ENCODE data around the gene CGB1.
A peak's percentile ranks its signal among the peaks of the same experiment; 100 is the strongest.
"Not testable (repeated sequence)": the region's sequence is repeated elsewhere in the genome, so short reads cannot be mapped to it uniquely, and the experiment has no call there.

The CGB1 gene

GRCh38 chr19:49025088-49025487 lies 11.6 kb downstream of the CGB1 start:
- ATAC-seq, result not testable (repeated sequence)
- TF ChIP-seq ZFP3 (CRISPR knock-in tag; IDR thresholded peaks at IDR 0.05), result peak; percentile 95

- ATAC-seq, result not testable (repeated sequence)
These were observed 12.5 kb downstream of the CGB1 start, which contains the start of gene CGB3 for GRCh38 chr19:49024233-49024632. TSS of gene CGB3 (minus strand) at chr19:49024333. CDS start at chr19:49023971, 362 bp downstream.

DNA sequence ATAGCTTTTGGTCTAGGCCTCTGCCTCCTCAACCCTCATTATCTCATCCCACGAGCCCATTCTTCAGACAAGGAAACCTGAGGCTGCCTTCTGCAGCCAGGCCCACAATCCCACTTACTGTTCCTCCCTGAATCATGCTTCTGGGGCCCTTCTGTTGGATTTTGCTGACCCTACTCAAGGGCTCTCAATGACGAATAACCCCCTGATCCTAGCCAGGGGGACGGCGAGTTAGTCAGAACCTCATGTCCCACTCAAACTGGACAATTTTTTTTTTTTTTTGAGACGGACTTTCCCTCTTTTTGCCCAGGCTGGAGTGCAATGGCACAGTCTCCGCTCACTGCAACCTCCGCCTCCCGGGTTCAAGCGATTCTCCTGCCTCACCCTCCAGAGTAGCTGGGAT lies 14.6 kb downstream of the CGB1 start:
- ATAC-seq, result no peak
- TF ChIP-seq ZNF565 (CRISPR knock-in tag; conservative IDR thresholded peaks at IDR 0.05; ENCODE audit: low read depth) (no peak), GLIS3 (CRISPR knock-in tag; IDR thresholded peaks at IDR 0.05) (no peak), TCF4 (CRISPR knock-in tag; IDR thresholded peaks at IDR 0.05; ENCODE audit: borderline replicate concordance) (no peak)
- TF ChIP-seq, protein P1, sequence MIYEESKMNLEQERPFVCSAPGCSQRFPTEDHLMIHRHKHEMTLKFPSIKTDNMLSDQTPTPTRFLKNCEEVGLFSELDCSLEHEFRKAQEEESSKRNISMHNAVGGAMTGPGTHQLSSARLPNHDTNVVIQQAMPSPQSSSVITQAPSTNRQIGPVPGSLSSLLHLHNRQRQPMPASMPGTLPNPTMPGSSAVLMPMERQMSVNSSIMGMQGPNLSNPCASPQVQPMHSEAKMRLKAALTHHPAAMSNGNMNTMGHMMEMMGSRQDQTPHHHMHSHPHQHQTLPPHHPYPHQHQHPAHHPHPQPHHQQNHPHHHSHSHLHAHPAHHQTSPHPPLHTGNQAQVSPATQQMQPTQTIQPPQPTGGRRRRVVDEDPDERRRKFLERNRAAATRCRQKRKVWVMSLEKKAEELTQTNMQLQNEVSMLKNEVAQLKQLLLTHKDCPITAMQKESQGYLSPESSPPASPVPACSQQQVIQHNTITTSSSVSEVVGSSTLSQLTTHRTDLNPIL (CRISPR knock-in tag; IDR thresholded peaks at IDR 0.05; ENCODE audit: low read depth), result no peak

DNA sequence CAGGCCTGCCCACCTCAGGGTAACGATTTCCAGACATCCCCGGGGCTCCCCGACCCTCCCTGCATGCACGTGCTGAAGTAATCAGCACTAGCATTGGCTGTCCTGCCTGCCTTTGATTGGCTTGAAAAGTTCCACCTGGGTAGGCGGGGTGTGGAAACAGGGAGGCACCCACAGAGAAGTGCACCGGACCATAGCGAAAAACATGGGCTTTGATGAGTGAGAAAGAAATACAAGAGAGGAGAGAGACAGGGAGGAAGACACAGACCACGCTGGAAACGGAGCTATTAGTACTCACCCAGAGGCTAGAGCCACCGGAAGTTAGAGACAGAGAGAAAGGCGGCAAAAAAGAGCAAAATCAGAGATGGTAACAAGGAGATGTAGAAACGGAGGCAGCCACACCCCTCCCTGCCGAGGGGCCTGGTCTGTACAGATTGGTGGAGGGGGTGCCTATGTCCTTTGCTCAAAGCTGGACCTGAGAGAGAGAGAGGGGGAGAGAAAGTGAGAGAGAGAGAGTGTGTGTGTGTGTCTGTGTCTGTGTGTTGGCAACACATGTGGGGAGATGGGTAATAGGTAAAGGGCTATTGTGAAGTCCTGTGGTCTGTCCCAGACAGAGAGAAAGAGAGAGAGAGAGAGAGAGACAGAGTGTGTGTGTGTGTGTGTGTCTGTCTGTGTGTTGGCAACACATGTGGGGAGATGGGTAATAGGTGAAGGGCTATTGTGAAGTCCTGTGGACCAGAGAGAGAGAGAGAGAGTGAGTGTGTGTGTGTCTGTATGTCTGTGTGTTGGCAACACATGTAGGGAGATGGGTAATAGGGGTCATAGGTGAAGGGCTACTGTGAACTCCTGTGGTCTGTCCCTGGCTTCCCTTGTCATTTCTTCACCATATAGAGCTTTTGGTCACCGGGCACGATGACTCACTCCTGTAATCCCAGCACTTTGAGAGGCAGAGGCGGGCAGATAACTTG lies 15.5 kb downstream of the CGB1 start:
- ATAC-seq, result no peak
- TF ChIP-seq CSRNP3 (CRISPR knock-in tag; IDR thresholded peaks at IDR 0.05), result no peak
- no peak for TF ChIP-seq CSDC2 (CRISPR knock-in tag; IDR thresholded peaks at IDR 0.05)
- TF ChIP-seq ESRRG (CRISPR knock-in tag; IDR thresholded peaks at IDR 0.05), result no peak
- no peak for TF ChIP-seq TOX (CRISPR knock-in tag; IDR thresholded peaks at IDR 0.05; ENCODE audit: borderline replicate concordance)
- no peak for TF ChIP-seq ARNTL (CRISPR knock-in tag; IDR thresholded peaks at IDR 0.05; ENCODE audit: borderline replicate concordance, low read depth)
- no peak for TF ChIP-seq ZFP3 (CRISPR knock-in tag; IDR thresholded peaks at IDR 0.05)
- TF ChIP-seq OSR1 (CRISPR knock-in tag; IDR thresholded peaks at IDR 0.05), result no peak
- TF ChIP-seq ISL1 (CRISPR knock-in tag; IDR thresholded peaks at IDR 0.05), result no peak

GRCh38 chr19:49020342-49020741 lies 16.4 kb downstream of the CGB1 start:
- no peak for TF ChIP-seq ISL1 (CRISPR knock-in tag; IDR thresholded peaks at IDR 0.05)
- ATAC-seq, result no peak

DNA sequence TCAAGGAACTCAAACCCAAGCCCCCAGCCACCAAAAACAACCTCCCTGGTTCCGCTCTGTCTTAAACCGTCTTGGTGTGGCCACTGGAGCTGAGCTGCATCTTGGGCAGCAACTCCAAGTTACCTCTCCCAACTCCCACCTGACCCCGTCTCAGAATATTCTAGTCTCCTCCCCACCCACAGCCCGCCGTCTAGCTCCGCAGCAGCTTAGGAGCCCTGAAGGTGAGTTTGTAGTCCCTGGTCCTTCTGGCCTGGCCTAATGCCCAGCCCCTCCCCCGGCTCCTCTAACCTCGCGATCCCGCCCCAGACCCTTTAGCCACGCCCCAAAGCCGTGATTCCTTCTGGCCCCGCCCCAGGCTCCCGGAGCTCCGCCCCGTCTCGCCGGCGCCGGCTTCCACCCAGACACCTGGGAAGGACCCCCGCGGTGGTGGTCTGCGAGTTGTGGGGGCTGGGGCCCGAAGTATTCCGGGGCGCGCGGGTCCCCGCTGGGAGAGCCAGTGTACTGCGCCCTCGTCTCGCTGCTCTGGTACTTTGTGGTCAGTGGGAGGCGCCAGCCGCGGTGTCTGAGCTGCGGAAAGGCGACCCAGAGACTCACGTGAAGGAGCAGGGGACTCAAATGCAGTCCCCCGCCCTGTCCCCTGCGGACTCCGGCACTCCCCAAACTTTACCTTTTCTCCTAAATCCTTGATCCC lies 17.3 kb downstream of the CGB1 start:
- ATAC-seq, result peak; percentile 42
- TF ChIP-seq TCF4 (CRISPR knock-in tag; IDR thresholded peaks at IDR 0.05; ENCODE audit: borderline replicate concordance), result no peak
- TF ChIP-seq, protein P1 (CRISPR knock-in tag; IDR thresholded peaks at IDR 0.05; ENCODE audit: low read depth), result no peak

GRCh38 chr19:49018388-49019241 lies 18.1 kb downstream of the CGB1 start:
- peak; percentile 9 for ATAC-seq
